Upper lobe of left lung (tissue), 6 donors: ENCODE data around the gene ADSL. TPM values are rescaled to one million over a fixed set of nuclear protein-coding genes. Genes with fewer than 3 reads are reported as not detected.

Source experiments
- ATAC-seq, 2 donors: fragments of 200-7000 bp; cut with Tn5 transposase; one replicate each; pipeline ENCODE4 v1.9.1; 2022; ENCODE audit warnings: mild to moderate bottlenecking in 2 of 2, moderate library complexity in 2 of 2; ENCODE audit not compliant: low FRiP score in 2 of 2
- DNase-seq, 2 donors: peaks; one replicate each; pipeline ENCODE4 v3.0.0-alpha.2; 2019 to 2020
- H3K27ac ChIP-seq, 4 donors: fragments of 200-600 bp; sonication (generic); one replicate each; pipeline ENCODE4 v1.5.1; 2016 to 2019
- H3K27me3 ChIP-seq, 4 donors: fragments of 200-600 bp; sonication (generic); one replicate each; pipeline ENCODE4 v1.5.1; 2017 to 2019
- H3K36me3 ChIP-seq, 4 donors: fragments of 200-600 bp; sonication (generic); one replicate each; pipeline ENCODE4 v1.5.1; 2016 to 2019
- H3K4me1 ChIP-seq, 4 donors: fragments of 200-600 bp; sonication (generic); one replicate each; pipeline ENCODE4 v1.5.1; 2018 to 2019
- H3K4me3 ChIP-seq, 4 donors: fragments of 200-600 bp; sonication (generic); one replicate each; pipeline ENCODE4 v1.5.1; 2017 to 2019; ENCODE audit warnings: mild to moderate bottlenecking in 2 of 4, moderate library complexity in 1 of 4
- H3K9me3 ChIP-seq, 4 donors: fragments of 200-600 bp; sonication (generic); one replicate each; pipeline ENCODE4 v1.5.1; 2018 to 2019
- CTCF ChIP-seq, 6 experiments: fragments of 450-650 bp in 4 of 6; fragments of 200-600 bp in 2 of 6; sonication (generic) in 2 of 6; IDR thresholded peaks; one replicate each; pipeline ENCODE4 v1.5.1; 2016 to 2019; ENCODE audit warnings: antibody characterized with exemption in 6 of 6
- EP300 ChIP-seq, 4 donors: sonication (generic); formaldehyde crosslinking; IDR thresholded peaks; one replicate each; pipeline ENCODE4 v1.5.1; 2017; ENCODE audit warnings: antibody characterized with exemption in 4 of 4, control low read depth in 2 of 4
- POLR2A ChIP-seq, 4 donors: fragments of 450-650 bp; IDR thresholded peaks; one replicate each; pipeline ENCODE4 v1.5.1; 2016 to 2017; ENCODE audit warnings: antibody characterized with exemption in 4 of 4, mild to moderate bottlenecking in 2 of 4
- POLR2AphosphoS5 ChIP-seq, 2 donors: sonication (generic); formaldehyde crosslinking; IDR thresholded peaks; one replicate each; pipeline ENCODE4 v1.5.1; 2017; ENCODE audit warnings: antibody characterized with exemption in 2 of 2
- WGBS, 2 donors: methylation state at CpG; one replicate each; pipeline ENCODE4 v1.1.5; 2017 to 2018; 5-methylcytosine and 5-hydroxymethylcytosine counted together
- total RNA-seq, 6 donors: library from RNA; depleted of rRNA in 4 of 6; stranded (reverse); fragments of >200 nt in 4 of 6; gene quantifications; one replicate each; pipeline versions ENCODE4 v1.1.0 to v1.2.1, GENCODE V29; 2016 to 2021
- donor health status: DM: no; HTN: no; CAD: no; lungs with moderate emphysema.
- donor health status: DM: no; HTN: yes; CAD: no; lungs with severe emphysema.

Gene ADSL
- total RNA-seq, 6 donors from 2014 or later: 17.5 to 80.3 (median 37.9) TPM

GRCh38 chr22:40347300-40347699 is 1.0 kb downstream of the ADSL start:
- ATAC-seq (no peak), DNase-seq (no peak)
- Histone ChIP-seq H3K4me3 (peak overlapping the region; percentile 34 to 87 (median 64)), H3K4me1 (peaks cover 17 to 31% (median 18%) of the 10 kb centered on the region in 4 donors), H3K36me3 (peaks cover 0 to 38% (median 23%) of the 10 kb centered on the region in 4 donors), H3K27ac (peak overlapping the region; percentile 78 to 94 (median 84)), H3K27me3 (no peaks in the 10 kb centered on the region), H3K9me3 (no peaks in the 10 kb centered on the region)
- no peak for TF ChIP-seq EP300 (IDR thresholded peaks at IDR 0.05)
- no peak for TF ChIP-seq POLR2A (IDR thresholded peaks at IDR 0.05)
- TF ChIP-seq CTCF (IDR thresholded peaks at IDR 0.05): no peak
- TF ChIP-seq POLR2AphosphoS5 (IDR thresholded peaks at IDR 0.05): no peak
- WGBS, 2 donors: 21% methylated on average over 10 of the region's 10 CpGs

- peak overlapping the region in 1 of 4 donors; percentile 78 for H3K27ac ChIP-seq
- peaks cover 17 to 31% (median 18%) of the 10 kb centered on the region in 4 donors for H3K4me1 ChIP-seq
- no peak for TF ChIP-seq POLR2AphosphoS5 (IDR thresholded peaks at IDR 0.05)
- TF ChIP-seq CTCF (IDR thresholded peaks at IDR 0.05): peak in 5 of 6 experiments; percentile 41 to 59 (median 48)
- TF ChIP-seq POLR2A (IDR thresholded peaks at IDR 0.05): no peak
- TF ChIP-seq EP300 (IDR thresholded peaks at IDR 0.05): no peak
- peaks cover 0 to 46% (median 27%) of the 10 kb centered on the region in 4 donors for H3K36me3 ChIP-seq
- ATAC-seq (no peak), DNase-seq (peak in 1 of 2 donors; percentile 47)
- H3K9me3 ChIP-seq: no peaks in the 10 kb centered on the region
- H3K4me3 ChIP-seq: peak overlapping the region in 1 of 4 donors; percentile 73
- H3K27me3 ChIP-seq: no peaks in the 10 kb centered on the region
- 70 to 75% methylated on average over 10 of the region's 10 CpGs for WGBS, 2 donors
Measured at GRCh38 chr22:40348025-40348658, 1.8 kb downstream of the ADSL start.

- WGBS, 2 donors: 65 to 75% methylated on average over 3 of the region's 3 CpGs
- no peak overlapping the region for H3K4me3 ChIP-seq
- H3K36me3 ChIP-seq: peaks cover 0 to 89% (median 54%) of the 10 kb centered on the region in 4 donors
- H3K27ac ChIP-seq: no peak overlapping the region
- H3K27me3 ChIP-seq: no peaks in the 10 kb centered on the region
- no peak for DNase-seq
- H3K9me3 ChIP-seq: no peaks in the 10 kb centered on the region
- no peak for ATAC-seq
- TF ChIP-seq EP300 (IDR thresholded peaks at IDR 0.05) (no peak), CTCF (IDR thresholded peaks at IDR 0.05) (no peak), POLR2AphosphoS5 (IDR thresholded peaks at IDR 0.05) (no peak), POLR2A (IDR thresholded peaks at IDR 0.05) (no peak)
- H3K4me1 ChIP-seq: peaks cover 3 to 9% (median 8%) of the 10 kb centered on the region in 4 donors
Measured at GRCh38 chr22:40352763-40353162, 6.5 kb downstream of the ADSL start.

- ATAC-seq: no peak
- Histone ChIP-seq H3K4me1 (no peaks in the 10 kb centered on the region), H3K36me3 (peaks cover 40 to 98% (median 86%) of the 10 kb centered on the region in 4 donors), H3K27me3 (no peaks in the 10 kb centered on the region), H3K27ac (no peak overlapping the region), H3K9me3 (no peaks in the 10 kb centered on the region), H3K4me3 (no peak overlapping the region)
- TF ChIP-seq CTCF (IDR thresholded peaks at IDR 0.05) (no peak), EP300 (IDR thresholded peaks at IDR 0.05) (no peak), POLR2A (IDR thresholded peaks at IDR 0.05) (no peak), POLR2AphosphoS5 (IDR thresholded peaks at IDR 0.05) (no peak)
- 98 to 100% methylated on average over 5 of the region's 5 CpGs for WGBS, 2 donors
- DNase-seq: no peak
Measured at GRCh38 chr22:40361100-40361499, 14.8 kb downstream of the ADSL start.

GRCh38 chr22:40363059-40363458 is 16.8 kb downstream of the ADSL start:
- Histone ChIP-seq H3K4me1 (no peaks in the 10 kb centered on the region), H3K9me3 (no peaks in the 10 kb centered on the region), H3K36me3 (peaks cover 40 to 100% (median 79%) of the 10 kb centered on the region in 4 donors), H3K27me3 (no peaks in the 10 kb centered on the region), H3K27ac (no peak overlapping the region), H3K4me3 (no peak overlapping the region)
- no peak for DNase-seq
- TF ChIP-seq POLR2A (IDR thresholded peaks at IDR 0.05) (no peak), CTCF (IDR thresholded peaks at IDR 0.05) (no peak), EP300 (IDR thresholded peaks at IDR 0.05) (no peak), POLR2AphosphoS5 (IDR thresholded peaks at IDR 0.05) (no peak)
- ATAC-seq: no peak
- 93 to 94% methylated on average over 3 of the region's 3 CpGs for WGBS, 2 donors
